Esophagus squamous epithelium (tissue), 5 donors: ENCODE results near the gene TRIM71. TPM values are rescaled to one million over a fixed set of nuclear protein-coding genes. Genes with fewer than 3 reads are reported as not detected.

Experiments
- DNase-seq: peaks from one replicate; lab custom pipeline; 2025; lab: John Stamatoyannopoulos, UW
- H3K27ac ChIP-seq, 4 donors: fragments of 200-600 bp; sonication (generic); one replicate each; pipeline ENCODE4 v1.5.1; 2016 to 2019; ENCODE audit warnings: mild to moderate bottlenecking in 1 of 4
- H3K27me3 ChIP-seq, 4 donors: fragments of 200-600 bp; sonication (generic); 1 replicate in 3 of 4; 2 replicates in 1 of 4; pipeline versions ENCODE4 v1.5.1 to v1.6.0; 2017 to 2021; ENCODE audit warnings: antibody characterized with exemption in 1 of 4
- H3K36me3 ChIP-seq, 3 donors: fragments of 200-600 bp; sonication (generic); one replicate each; pipeline ENCODE4 v1.5.1; 2016 to 2019
- H3K4me1 ChIP-seq, 3 donors: fragments of 200-600 bp; sonication (generic); one replicate each; pipeline ENCODE4 v1.5.1; 2017 to 2019
- H3K4me3 ChIP-seq, 4 donors: fragments of 200-600 bp; sonication (generic); 1 replicate in 3 of 4; 2 replicates in 1 of 4; pipeline ENCODE4 v1.5.1; 2016 to 2019; ENCODE audit warnings: mild to moderate bottlenecking in 2 of 4, moderate library complexity in 1 of 4
- H3K9me3 ChIP-seq, 3 donors: fragments of 200-600 bp; sonication (generic); one replicate each; pipeline ENCODE4 v1.5.1; 2016 to 2019
- POLR2A ChIP-seq, 4 donors: fragments of 450-650 bp; IDR thresholded peaks; one replicate each; pipeline ENCODE4 v1.6.1; 2017; ENCODE audit warnings: antibody characterized with exemption in 4 of 4, mild to moderate bottlenecking in 4 of 4, moderate library complexity in 3 of 4
- WGBS, 2 donors: methylation state at CpG; one replicate each; pipeline ENCODE4 v1.1.5; 2018; 5-methylcytosine and 5-hydroxymethylcytosine counted together
- intact Hi-C: fragments of 100-400 bp; cut with DNase I; formaldehyde crosslinking; loops from one replicate; pipeline ENCODE4 v1.15.0; 2022
- total RNA-seq, 4 donors: library from RNA; depleted of rRNA; stranded (reverse); fragments of >200 nt; gene quantifications; one replicate each; pipeline ENCODE4 v1.1.0, GENCODE V29; 2016
- TF ChIP-seq, protein P1 (sequence below), 6 experiments: fragments of 450-650 bp in 4 of 6; fragments of 200-600 bp in 2 of 6; sonication (generic) in 2 of 6; IDR thresholded peaks; one replicate each; pipeline ENCODE4 v1.5.1; 2016 to 2019; ENCODE audit warnings: antibody characterized with exemption in 6 of 6, mild to moderate bottlenecking in 4 of 6, moderate library complexity in 4 of 6
- donor health status: DM: yes; HTN: yes; CAD: no.

The TRIM71 gene
- total RNA-seq, 4 donors from 2014 or later = not detected

- 66 to 69% methylated on average over 24 to 31 of the region's 41 CpGs for WGBS, 2 donors
- H3K4me1 ChIP-seq = peaks cover 15 to 39% (median 25%) of the 10 kb centered on the region in 3 donors
- DNase-seq = no peak
These were observed 2.0 kb downstream of the TRIM71 start for GRCh38 chr3:32819551-32820348.

DNA sequence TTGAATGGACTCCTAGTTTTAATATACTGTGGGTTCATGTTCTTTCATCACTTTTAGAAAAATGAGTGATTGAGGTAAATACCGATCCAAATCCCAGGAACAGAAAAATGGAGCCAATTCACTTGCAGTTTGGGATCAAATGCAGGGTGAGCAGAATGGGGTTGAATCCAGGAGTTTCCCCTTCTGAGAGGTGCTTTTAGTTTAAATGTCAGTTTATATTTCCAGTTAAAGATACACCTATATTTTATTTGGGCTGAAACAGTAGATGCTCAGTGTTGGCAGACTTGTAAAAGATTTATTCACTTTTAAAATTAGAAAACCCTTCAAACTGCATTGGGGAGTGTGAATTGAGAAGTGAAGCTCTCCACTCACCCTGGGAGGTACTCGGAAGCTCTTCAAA lies 2.6 kb downstream of the TRIM71 start:
- Histone ChIP-seq H3K9me3 (peaks cover 0 to 5% (median 0%) of the 10 kb centered on the region in 3 donors), H3K4me3 (no peak overlapping the region), H3K36me3 (no peaks in the 10 kb centered on the region), H3K27me3 (peaks cover 8 to 97% (median 26%) of the 10 kb centered on the region in 4 donors), H3K27ac (no peak overlapping the region), H3K4me1 (peaks cover 15 to 39% (median 25%) of the 10 kb centered on the region in 3 donors)
- TF ChIP-seq POLR2A (IDR thresholded peaks at IDR 0.05) = no peak
- TF ChIP-seq, protein P1, sequence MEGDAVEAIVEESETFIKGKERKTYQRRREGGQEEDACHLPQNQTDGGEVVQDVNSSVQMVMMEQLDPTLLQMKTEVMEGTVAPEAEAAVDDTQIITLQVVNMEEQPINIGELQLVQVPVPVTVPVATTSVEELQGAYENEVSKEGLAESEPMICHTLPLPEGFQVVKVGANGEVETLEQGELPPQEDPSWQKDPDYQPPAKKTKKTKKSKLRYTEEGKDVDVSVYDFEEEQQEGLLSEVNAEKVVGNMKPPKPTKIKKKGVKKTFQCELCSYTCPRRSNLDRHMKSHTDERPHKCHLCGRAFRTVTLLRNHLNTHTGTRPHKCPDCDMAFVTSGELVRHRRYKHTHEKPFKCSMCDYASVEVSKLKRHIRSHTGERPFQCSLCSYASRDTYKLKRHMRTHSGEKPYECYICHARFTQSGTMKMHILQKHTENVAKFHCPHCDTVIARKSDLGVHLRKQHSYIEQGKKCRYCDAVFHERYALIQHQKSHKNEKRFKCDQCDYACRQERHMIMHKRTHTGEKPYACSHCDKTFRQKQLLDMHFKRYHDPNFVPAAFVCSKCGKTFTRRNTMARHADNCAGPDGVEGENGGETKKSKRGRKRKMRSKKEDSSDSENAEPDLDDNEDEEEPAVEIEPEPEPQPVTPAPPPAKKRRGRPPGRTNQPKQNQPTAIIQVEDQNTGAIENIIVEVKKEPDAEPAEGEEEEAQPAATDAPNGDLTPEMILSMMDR (IDR thresholded peaks at IDR 0.05) = no peak
- intact Hi-C loops = no loop called here
- WGBS, 2 donors = 84 to 90% methylated on average over 2 of the region's 2 CpGs
- no peak for DNase-seq

More at GRCh38 chr3:32819551-32820348, 2.0 kb downstream of the TRIM71 start:
- no peak overlapping the region for H3K4me3 ChIP-seq
- intact Hi-C loops = no loop called here
- peaks cover 0 to 5% (median 0%) of the 10 kb centered on the region in 3 donors for H3K9me3 ChIP-seq
- H3K27me3 ChIP-seq = peaks cover 8 to 100% (median 26%) of the 10 kb centered on the region in 4 donors
- TF ChIP-seq POLR2A (IDR thresholded peaks at IDR 0.05) = no peak
- TF ChIP-seq, protein P1 (IDR thresholded peaks at IDR 0.05) = no peak
- no peaks in the 10 kb centered on the region for H3K36me3 ChIP-seq
- H3K27ac ChIP-seq = no peak overlapping the region

GRCh38 chr3:32820971-32821685 lies 3.3 kb downstream of the TRIM71 start:
- H3K4me1 ChIP-seq = peaks cover 15 to 38% (median 25%) of the 10 kb centered on the region in 3 donors
- DNase-seq = no peak
- no peaks in the 10 kb centered on the region for H3K36me3 ChIP-seq
- TF ChIP-seq POLR2A (IDR thresholded peaks at IDR 0.05) = no peak
- TF ChIP-seq, protein P1 (IDR thresholded peaks at IDR 0.05) = no peak
- peaks cover 8 to 93% (median 24%) of the 10 kb centered on the region in 4 donors for H3K27me3 ChIP-seq
- peak overlapping the region in 1 of 4 donors; percentile 1 for H3K4me3 ChIP-seq
- intact Hi-C loops = no loop called here
- 68 to 74% methylated on average over 9 of the region's 12 CpGs for WGBS, 2 donors
- no peak overlapping the region for H3K27ac ChIP-seq
- peaks cover 0 to 5% (median 0%) of the 10 kb centered on the region in 3 donors for H3K9me3 ChIP-seq

- Histone ChIP-seq H3K4me3 (peak overlapping the region in 1 of 4 donors; percentile 1), H3K27ac (no peak overlapping the region), H3K27me3 (peaks cover 8 to 86% (median 21%) of the 10 kb centered on the region in 4 donors), H3K4me1 (peaks cover 11 to 31% (median 21%) of the 10 kb centered on the region in 3 donors), H3K9me3 (peaks cover 0 to 5% (median 0%) of the 10 kb centered on the region in 3 donors), H3K36me3 (no peaks in the 10 kb centered on the region)
- intact Hi-C loops = no loop called here
- 61 to 93% methylated on average over 5 to 8 of the region's 44 CpGs for WGBS, 2 donors
- TF ChIP-seq, protein P1 (IDR thresholded peaks at IDR 0.05) = no peak
- no peak for DNase-seq
These were observed 4.0 kb downstream of the TRIM71 start for GRCh38 chr3:32821686-32822296.
